ENCODE measurements around the gene DPP3. TPM values are rescaled to one million over a fixed set of nuclear protein-coding genes. Genes with fewer than 3 reads are reported as not detected.

The DPP3 gene
- total and polyA plus RNA-seq, 2 of the 4 experiments (the other 2 are of a cell fraction), result 51.8 to 66.3 TPM

DNA sequence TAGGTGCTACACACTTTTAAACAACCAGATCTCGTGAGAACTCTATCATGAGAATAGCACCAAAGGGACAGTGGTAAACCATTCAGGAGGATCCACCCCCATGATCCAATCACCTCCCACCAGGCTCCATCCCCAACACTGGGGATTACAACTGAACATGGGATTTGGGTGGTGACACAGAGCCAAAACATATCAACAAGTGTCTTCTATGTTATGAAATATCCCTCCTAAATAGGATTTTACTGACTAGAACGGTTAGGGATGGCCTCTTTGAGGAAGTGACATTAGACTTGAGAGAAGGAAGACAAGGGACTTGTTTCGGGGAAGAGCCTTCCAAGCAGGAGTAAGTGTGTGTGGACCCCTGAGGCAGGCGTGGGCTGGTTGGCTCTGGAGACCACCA is 29.7 kb upstream of the DPP3 start:
- Histone ChIP-seq H3K27me3 (ENCODE audit: control insufficient read depth, insufficient read depth, low read length) (peaks cover 58% of the 10 kb centered on the region), H3K18ac (ENCODE audit: low read depth, low read length) (no peak overlapping the region), H4K91ac (ENCODE audit: insufficient read depth, low read depth, low read length) (no peak overlapping the region), H3K4me3 (ENCODE audit: insufficient read depth, low read depth, low read length) (no peak overlapping the region), H2AK9ac (replicated peaks; ENCODE audit: low read depth, low read length, poor library complexity) (no peak overlapping the region), H3K23ac (ENCODE audit: low read depth, low read length) (no peak overlapping the region), H2BK120ac (ENCODE audit: low read depth, low read length) (no peak overlapping the region), H3K4ac (ENCODE audit: low read depth, low read length) (no peak overlapping the region), H2AK5ac (ENCODE audit: low read depth, low read length) (no peak overlapping the region), H3K9me3 (ENCODE audit: control insufficient read depth, insufficient read depth, low read length) (no peaks in the 10 kb centered on the region), H3K56ac (ENCODE audit: extremely low read depth, insufficient read depth, low read length) (no peak overlapping the region), H4K5ac (ENCODE audit: low read depth, low read length) (no peak overlapping the region), H2AFZ (replicated peaks; ENCODE audit: low read length, poor library complexity) (no peak overlapping the region), H3K27ac (ENCODE audit: insufficient read depth, low read length) (no peak overlapping the region), H3K9ac (ENCODE audit: low read depth, low read length) (no peak overlapping the region), H3K4me1 (ENCODE audit: control insufficient read depth, insufficient read depth, low read length) (no peaks in the 10 kb centered on the region), H3K9me1 (ENCODE audit: insufficient read depth, low read length) (no peaks in the 10 kb centered on the region), H2BK20ac (ENCODE audit: low read depth, low read length) (no peak overlapping the region), H3K14ac (replicated peaks; ENCODE audit: low read depth, low read length) (no peak overlapping the region), H4K20me1 (ENCODE audit: insufficient read depth, low read length) (no peaks in the 10 kb centered on the region), H2BK15ac (ENCODE audit: low read depth, low read length) (no peak overlapping the region), H3K36me3 (ENCODE audit: control insufficient read depth, insufficient read depth, low read length) (no peaks in the 10 kb centered on the region), H4K8ac (ENCODE audit: low read depth in 2 of 2, low read length in 2 of 2) (no peak overlapping the region), H2BK5ac (ENCODE audit: low read depth, low read length, poor library complexity, severe bottlenecking) (no peak overlapping the region), H3K4me2 (ENCODE audit: low read depth, low read length) (no peak overlapping the region), H3K79me1 (ENCODE audit: low read depth in 1 of 2, low read length in 2 of 2) (no peaks in the 10 kb centered on the region)
- no TSS peak for BruUV-seq (replicated peaks)
- intact Hi-C loops (cut with micrococcal nuclease), result no loop called here
- ATAC-seq (ENCODE audit: low read depth) (no peak), DNase-seq (no peak)
- dilution Hi-C loops (cut with HindIII; ENCODE audit: low sequenced_read_pairs, unreplicated experiment), result no loop called here
- ChIA-PET CTCF (no interaction called here), POLR2A (ENCODE audit: unreplicated experiment) (interaction anchor here (0.7 kb wide), 1 partner anchor 172 kb away, joined by 12 read pairs; no protein-coding TSS in a partner anchor)
- in situ Hi-C loops (cut with MboI; ENCODE audit: low sequenced_read_pairs), result no loop called here
- TF ChIP-seq, protein P1, sequence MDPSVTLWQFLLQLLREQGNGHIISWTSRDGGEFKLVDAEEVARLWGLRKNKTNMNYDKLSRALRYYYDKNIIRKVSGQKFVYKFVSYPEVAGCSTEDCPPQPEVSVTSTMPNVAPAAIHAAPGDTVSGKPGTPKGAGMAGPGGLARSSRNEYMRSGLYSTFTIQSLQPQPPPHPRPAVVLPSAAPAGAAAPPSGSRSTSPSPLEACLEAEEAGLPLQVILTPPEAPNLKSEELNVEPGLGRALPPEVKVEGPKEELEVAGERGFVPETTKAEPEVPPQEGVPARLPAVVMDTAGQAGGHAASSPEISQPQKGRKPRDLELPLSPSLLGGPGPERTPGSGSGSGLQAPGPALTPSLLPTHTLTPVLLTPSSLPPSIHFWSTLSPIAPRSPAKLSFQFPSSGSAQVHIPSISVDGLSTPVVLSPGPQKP (IDR thresholded peaks at IDR 0.05; ENCODE audit: borderline replicate concordance, low read depth, low read length), result no peak
- TF ChIP-seq MXI1 (IDR thresholded peaks at IDR 0.05; ENCODE audit: borderline replicate concordance, low read depth, low read length) (no peak), RFX5 (IDR thresholded peaks at IDR 0.05; ENCODE audit: low read depth, low read length) (no peak), NFE2L2 (IDR thresholded peaks at IDR 0.05; ENCODE audit: low read depth, low read length) (no peak), RCOR1 (IDR thresholded peaks at IDR 0.05; ENCODE audit: insufficient replicate concordance, low read length) (no peak), MAFK (IDR thresholded peaks at IDR 0.05; ENCODE audit: low read depth, low read length) (no peak), POLR2A (IDR thresholded peaks at IDR 0.05; ENCODE audit: low read depth, low read length) (no peak)
- WGBS, 2 experiments (ENCODE audit: extremely low coverage in 2 of 2, insufficient read length in 1 of 2), result 0% methylated on average over 1 of the region's 4 CpGs; no CpG with 5 or more reads in 1 of the 2 experiments

Measured in IMR-90 (cell line).